SK-N-SH treated with all-trans-retinoic acid at 6 μM for 48 hours (cell line): ENCODE results near the gene LHFPL2.

ENCODE experiments used
- ATAC-seq: fragments of 200-7000 bp; cut with Tn5 transposase; 3 replicates; pipeline ENCODE4 v1.9.1; 2020; ENCODE audit warnings: mild to moderate bottlenecking, moderate library complexity
- ARNTL ChIP-seq: fragments of 450-650 bp; formaldehyde crosslinking; IDR thresholded peaks from 2 replicates; pipeline ENCODE4 v1.5.0; 2020; ENCODE audit warnings: low read depth, mild to moderate bottlenecking, moderate library complexity, borderline replicate concordance
- BACH2 ChIP-seq: fragments of 250-450 bp; sonication (Bioruptor Pico); IDR thresholded peaks from 2 replicates; pipeline ENCODE4 v1.9.0; 2021; ENCODE audit warnings: mild to moderate bottlenecking, borderline replicate concordance
- ESRRG ChIP-seq: fragments of 250-450 bp; sonication (Bioruptor Pico); IDR thresholded peaks from 2 replicates; pipeline ENCODE4 v1.6.1; 2021; ENCODE audit warnings: mild to moderate bottlenecking
- GLIS3 ChIP-seq: fragments of 250-450 bp; sonication (Bioruptor Pico); IDR thresholded peaks from 2 replicates; pipeline ENCODE4 v1.5.0; 2020; ENCODE audit warnings: mild to moderate bottlenecking, moderate library complexity
- ISL1 ChIP-seq: fragments of 250-450 bp; sonication (Bioruptor Pico); IDR thresholded peaks from 2 replicates; pipeline ENCODE4 v2.1.2; 2022; ENCODE audit warnings: mild to moderate bottlenecking, moderate library complexity
- PPARA ChIP-seq: fragments of 250-450 bp; sonication (Bioruptor Pico); IDR thresholded peaks from 2 replicates; pipeline ENCODE4 v1.5.0; 2020; ENCODE audit warnings: mild to moderate bottlenecking, borderline replicate concordance
- TCF4 ChIP-seq: fragments of 250-450 bp; sonication (Bioruptor Pico); IDR thresholded peaks from 2 replicates; pipeline ENCODE4 v1.8.0; 2021; ENCODE audit warnings: mild to moderate bottlenecking, moderate library complexity, borderline replicate concordance
- TOX ChIP-seq: fragments of 250-450 bp; sonication (Bioruptor Pico); IDR thresholded peaks from 2 replicates; pipeline ENCODE4 v1.8.0; 2021; ENCODE audit warnings: mild to moderate bottlenecking, moderate library complexity, borderline replicate concordance
- ZC3H10 ChIP-seq: fragments of 250-450 bp; sonication (Bioruptor Pico); IDR thresholded peaks from 2 replicates; pipeline ENCODE4 v1.5.1; 2021; ENCODE audit warnings: mild to moderate bottlenecking, moderate library complexity
- ZFP3 ChIP-seq: fragments of 250-450 bp; sonication (Bioruptor Pico); IDR thresholded peaks from 2 replicates; pipeline ENCODE4 v1.5.0; 2020; ENCODE audit warnings: mild to moderate bottlenecking, moderate library complexity
- ZFP30 ChIP-seq: fragments of 450-650 bp; formaldehyde crosslinking; IDR thresholded peaks from 2 replicates; pipeline ENCODE4 v1.5.0; 2022; ENCODE audit warnings: mild to moderate bottlenecking, moderate library complexity
- ZNF565 ChIP-seq: fragments of 450-650 bp; formaldehyde crosslinking; conservative IDR thresholded peaks from 2 replicates; pipeline ENCODE4 v1.5.0; 2020; ENCODE audit warnings: low read depth, mild to moderate bottlenecking, moderate library complexity
- ZNF70 ChIP-seq: fragments of 450-650 bp; formaldehyde crosslinking; IDR thresholded peaks from 2 replicates; pipeline ENCODE4 v1.5.0; 2020; ENCODE audit warnings: mild to moderate bottlenecking, moderate library complexity
- ZNF8 ChIP-seq: fragments of 450-650 bp; formaldehyde crosslinking; IDR thresholded peaks from 2 replicates; pipeline ENCODE4 v1.5.0; 2020; ENCODE audit warnings: mild to moderate bottlenecking, moderate library complexity
- TF ChIP-seq, protein P1 (sequence below): fragments of 250-450 bp; sonication (Bioruptor Pico); IDR thresholded peaks from 2 replicates; pipeline ENCODE4 v1.8.0; 2021; ENCODE audit warnings: low read depth, mild to moderate bottlenecking, moderate library complexity, borderline replicate concordance
- TF ChIP-seq, protein P2 (sequence below): fragments of 250-450 bp; sonication (Bioruptor Pico); IDR thresholded peaks from 2 replicates; pipeline ENCODE4 v1.8.0; 2020; ENCODE audit warnings: mild to moderate bottlenecking, moderate library complexity, borderline replicate concordance
- TF ChIP-seq, protein P3 (sequence below): fragments of 250-450 bp; sonication (Bioruptor Pico); IDR thresholded peaks from 2 replicates; pipeline ENCODE4 v1.5.1; 2021; ENCODE audit warnings: mild to moderate bottlenecking, moderate library complexity
- TF ChIP-seq, protein P4 (sequence below): fragments of 250-450 bp; sonication (Bioruptor Pico); IDR thresholded peaks from 2 replicates; pipeline ENCODE4 v1.5.0; 2020; ENCODE audit warnings: mild to moderate bottlenecking, moderate library complexity
- TF ChIP-seq, protein P5 (sequence below): fragments of 250-450 bp; sonication (Bioruptor Pico); IDR thresholded peaks from 2 replicates; pipeline ENCODE4 v1.5.1; 2020; ENCODE audit warnings: low read depth, mild to moderate bottlenecking, moderate library complexity

LHFPL2 gene

DNA sequence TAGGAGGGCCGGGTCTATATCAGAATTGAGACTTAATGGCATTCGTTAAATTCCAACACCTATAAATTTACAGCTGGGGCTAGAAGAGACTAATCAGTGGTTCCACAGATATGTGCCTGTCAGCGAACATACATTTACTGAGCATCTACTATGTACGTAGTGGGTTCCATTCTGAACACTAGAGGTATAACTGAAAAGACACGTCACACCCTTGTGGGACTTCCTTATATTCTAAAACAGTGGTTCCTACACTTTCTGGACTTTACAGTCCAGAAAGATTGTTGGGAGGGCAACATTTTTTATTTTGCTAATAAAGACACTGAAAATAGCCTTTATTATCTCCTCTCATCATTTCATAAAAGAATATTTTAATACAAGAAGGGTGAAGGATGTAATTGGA is 147.7 kb downstream of the LHFPL2 start (continued):
- TF ChIP-seq, protein P1, sequence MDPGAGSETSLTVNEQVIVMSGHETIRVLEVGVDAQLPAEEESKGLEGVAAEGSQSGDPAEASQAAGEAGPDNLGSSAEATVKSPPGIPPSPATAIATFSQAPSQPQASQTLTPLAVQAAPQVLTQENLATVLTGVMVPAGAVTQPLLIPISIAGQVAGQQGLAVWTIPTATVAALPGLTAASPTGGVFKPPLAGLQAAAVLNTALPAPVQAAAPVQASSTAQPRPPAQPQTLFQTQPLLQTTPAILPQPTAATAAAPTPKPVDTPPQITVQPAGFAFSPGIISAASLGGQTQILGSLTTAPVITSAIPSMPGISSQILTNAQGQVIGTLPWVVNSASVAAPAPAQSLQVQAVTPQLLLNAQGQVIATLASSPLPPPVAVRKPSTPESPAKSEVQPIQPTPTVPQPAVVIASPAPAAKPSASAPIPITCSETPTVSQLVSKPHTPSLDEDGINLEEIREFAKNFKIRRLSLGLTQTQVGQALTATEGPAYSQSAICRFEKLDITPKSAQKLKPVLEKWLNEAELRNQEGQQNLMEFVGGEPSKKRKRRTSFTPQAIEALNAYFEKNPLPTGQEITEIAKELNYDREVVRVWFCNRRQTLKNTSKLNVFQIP (CRISPR knock-in tag) = no peak
- no peak for TF ChIP-seq ZFP30 (CRISPR knock-in tag)
- no peak for TF ChIP-seq TOX
- TF ChIP-seq ZNF565 (CRISPR knock-in tag) = no peak
- TF ChIP-seq TCF4 (CRISPR knock-in tag) = no peak

DNA sequence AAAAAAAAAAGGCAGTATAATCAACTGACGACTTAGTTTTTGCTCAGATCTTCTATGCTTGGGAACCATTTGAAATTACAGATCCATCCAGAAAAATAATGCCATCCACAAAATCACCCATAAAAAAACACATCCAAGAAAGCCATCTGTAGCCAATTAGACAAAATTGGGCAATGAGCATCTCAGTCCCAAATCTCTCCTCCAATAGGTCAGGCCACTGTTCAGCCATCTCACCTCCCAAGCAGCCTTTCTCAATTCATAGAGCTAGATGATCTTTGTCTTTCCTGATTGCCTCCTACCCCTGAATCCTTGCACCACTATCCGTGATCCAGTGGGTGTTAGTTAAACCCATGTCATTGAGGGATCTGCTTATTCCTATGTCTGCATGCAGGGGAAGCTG is 148.5 kb downstream of the LHFPL2 start:
- TF ChIP-seq ZNF565 (CRISPR knock-in tag) (no peak), ARNTL (CRISPR knock-in tag) (no peak), TCF4 (CRISPR knock-in tag) (no peak), TOX (no peak)
- TF ChIP-seq, protein P2, sequence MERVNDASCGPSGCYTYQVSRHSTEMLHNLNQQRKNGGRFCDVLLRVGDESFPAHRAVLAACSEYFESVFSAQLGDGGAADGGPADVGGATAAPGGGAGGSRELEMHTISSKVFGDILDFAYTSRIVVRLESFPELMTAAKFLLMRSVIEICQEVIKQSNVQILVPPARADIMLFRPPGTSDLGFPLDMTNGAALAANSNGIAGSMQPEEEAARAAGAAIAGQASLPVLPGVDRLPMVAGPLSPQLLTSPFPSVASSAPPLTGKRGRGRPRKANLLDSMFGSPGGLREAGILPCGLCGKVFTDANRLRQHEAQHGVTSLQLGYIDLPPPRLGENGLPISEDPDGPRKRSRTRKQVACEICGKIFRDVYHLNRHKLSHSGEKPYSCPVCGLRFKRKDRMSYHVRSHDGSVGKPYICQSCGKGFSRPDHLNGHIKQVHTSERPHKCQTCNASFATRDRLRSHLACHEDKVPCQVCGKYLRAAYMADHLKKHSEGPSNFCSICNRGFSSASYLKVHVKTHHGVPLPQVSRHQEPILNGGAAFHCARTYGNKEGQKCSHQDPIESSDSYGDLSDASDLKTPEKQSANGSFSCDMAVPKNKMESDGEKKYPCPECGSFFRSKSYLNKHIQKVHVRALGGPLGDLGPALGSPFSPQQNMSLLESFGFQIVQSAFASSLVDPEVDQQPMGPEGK (CRISPR knock-in tag) = no peak
- TF ChIP-seq, all 23 proteins: peak for 0
- ATAC-seq = no peak

DNA sequence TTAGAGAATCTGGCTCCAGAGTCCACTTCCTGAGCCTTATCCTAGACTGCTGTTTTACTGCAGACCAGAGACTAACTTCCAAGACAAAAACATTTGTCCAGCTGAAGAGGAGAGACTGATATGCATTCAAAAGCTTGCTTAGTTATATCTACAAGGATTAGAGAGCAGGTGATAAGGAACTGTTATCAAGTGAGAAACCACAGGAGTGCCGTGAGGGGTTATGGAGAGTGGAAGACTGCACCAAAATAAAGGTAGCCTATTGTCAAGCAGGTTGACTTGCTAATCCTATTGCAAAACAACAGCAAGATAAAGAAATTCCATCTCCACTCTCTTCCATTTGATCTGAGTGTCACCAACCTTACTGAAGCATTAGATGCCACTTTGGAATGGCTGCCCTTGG is 149.1 kb downstream of the LHFPL2 start:
- ATAC-seq = no peak
- TF ChIP-seq ZFP30 (CRISPR knock-in tag) (no peak), BACH2 (CRISPR knock-in tag) (no peak)

DNA sequence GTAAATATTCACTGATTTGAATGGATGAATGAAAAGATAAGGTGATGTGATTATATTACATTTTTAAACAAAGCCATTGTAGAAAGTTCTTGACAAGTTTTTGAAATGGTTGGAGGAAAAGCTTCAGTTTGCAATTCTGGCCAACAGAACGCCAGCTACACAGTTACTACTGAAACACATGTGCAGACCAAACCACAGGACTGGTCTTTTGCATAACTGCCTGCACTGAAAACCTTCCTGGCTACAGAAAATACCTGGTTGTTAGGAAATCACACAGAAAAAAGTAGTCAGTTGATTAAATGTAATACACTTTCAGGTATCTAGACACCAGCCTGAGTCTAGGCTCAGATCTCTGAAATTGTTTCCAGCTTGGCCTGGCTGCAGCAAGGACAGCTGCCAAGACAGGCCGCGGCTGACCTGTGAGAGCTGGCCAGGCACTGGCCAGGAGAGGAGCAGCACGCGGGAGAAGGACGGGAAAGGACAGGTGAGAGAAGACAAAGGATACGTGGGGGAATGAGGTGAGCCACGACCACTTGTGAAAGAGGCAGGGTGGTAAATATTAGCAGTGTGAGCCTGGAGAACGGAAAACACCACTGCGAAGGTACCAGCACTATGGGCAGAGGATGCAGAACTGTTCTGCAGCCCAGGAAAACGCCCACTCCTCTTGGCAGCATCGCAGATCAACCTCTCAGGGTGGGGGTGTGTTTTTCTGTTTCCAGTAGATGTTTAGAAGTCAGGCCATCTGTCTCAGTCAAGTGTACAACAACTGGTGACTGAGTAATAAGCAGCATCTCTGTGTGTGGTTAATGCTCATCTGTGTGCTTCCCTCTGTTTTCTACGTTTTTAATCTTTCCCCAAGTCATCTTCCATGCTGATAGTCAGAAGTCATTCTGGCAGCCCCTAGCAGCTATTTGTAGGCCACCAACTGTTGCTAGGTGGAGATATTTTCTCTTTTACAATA is 150.7 kb downstream of the LHFPL2 start:
- TF ChIP-seq ZFP3 (CRISPR knock-in tag) (no peak), BACH2 (CRISPR knock-in tag) (no peak)
- TF ChIP-seq, protein P2 (CRISPR knock-in tag) = no peak
- TF ChIP-seq, protein P3, sequence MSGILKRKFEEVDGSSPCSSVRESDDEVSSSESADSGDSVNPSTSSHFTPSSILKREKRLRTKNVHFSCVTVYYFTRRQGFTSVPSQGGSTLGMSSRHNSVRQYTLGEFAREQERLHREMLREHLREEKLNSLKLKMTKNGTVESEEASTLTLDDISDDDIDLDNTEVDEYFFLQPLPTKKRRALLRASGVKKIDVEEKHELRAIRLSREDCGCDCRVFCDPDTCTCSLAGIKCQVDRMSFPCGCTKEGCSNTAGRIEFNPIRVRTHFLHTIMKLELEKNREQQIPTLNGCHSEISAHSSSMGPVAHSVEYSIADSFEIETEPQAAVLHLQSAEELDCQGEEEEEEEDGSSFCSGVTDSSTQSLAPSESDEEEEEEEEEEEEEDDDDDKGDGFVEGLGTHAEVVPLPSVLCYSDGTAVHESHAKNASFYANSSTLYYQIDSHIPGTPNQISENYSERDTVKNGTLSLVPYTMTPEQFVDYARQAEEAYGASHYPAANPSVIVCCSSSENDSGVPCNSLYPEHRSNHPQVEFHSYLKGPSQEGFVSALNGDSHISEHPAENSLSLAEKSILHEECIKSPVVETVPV (CRISPR knock-in tag) = no peak
- no peak for ATAC-seq

DNA sequence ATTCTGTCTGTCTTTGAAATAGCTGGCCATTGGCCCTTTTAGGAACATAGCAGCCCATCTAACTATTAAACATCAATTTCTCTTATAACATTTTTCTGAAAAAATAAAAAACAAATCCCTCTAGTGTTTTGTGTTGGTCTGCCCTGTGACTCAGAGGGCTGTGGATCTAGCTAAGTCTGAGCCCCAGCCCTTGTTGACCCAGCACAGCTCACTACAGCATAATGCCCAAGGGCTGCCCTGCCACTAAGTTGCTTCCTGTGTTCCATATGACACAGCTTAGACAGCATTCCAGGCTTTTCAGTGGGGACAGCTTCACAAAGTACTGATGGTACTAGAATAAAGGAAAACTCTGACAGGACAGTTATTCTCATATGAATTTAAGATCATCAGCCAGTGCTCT is 152.2 kb downstream of the LHFPL2 start:
- TF ChIP-seq ISL1 (CRISPR knock-in tag) (no peak), ZNF8 (CRISPR knock-in tag) (no peak), PPARA (CRISPR knock-in tag) (no peak), GLIS3 (CRISPR knock-in tag) (no peak), ZC3H10 (no peak), ESRRG (CRISPR knock-in tag) (no peak), BACH2 (CRISPR knock-in tag) (no peak), TOX (no peak), ZNF565 (CRISPR knock-in tag) (no peak), ZNF70 (CRISPR knock-in tag) (no peak)
- TF ChIP-seq, protein P4, sequence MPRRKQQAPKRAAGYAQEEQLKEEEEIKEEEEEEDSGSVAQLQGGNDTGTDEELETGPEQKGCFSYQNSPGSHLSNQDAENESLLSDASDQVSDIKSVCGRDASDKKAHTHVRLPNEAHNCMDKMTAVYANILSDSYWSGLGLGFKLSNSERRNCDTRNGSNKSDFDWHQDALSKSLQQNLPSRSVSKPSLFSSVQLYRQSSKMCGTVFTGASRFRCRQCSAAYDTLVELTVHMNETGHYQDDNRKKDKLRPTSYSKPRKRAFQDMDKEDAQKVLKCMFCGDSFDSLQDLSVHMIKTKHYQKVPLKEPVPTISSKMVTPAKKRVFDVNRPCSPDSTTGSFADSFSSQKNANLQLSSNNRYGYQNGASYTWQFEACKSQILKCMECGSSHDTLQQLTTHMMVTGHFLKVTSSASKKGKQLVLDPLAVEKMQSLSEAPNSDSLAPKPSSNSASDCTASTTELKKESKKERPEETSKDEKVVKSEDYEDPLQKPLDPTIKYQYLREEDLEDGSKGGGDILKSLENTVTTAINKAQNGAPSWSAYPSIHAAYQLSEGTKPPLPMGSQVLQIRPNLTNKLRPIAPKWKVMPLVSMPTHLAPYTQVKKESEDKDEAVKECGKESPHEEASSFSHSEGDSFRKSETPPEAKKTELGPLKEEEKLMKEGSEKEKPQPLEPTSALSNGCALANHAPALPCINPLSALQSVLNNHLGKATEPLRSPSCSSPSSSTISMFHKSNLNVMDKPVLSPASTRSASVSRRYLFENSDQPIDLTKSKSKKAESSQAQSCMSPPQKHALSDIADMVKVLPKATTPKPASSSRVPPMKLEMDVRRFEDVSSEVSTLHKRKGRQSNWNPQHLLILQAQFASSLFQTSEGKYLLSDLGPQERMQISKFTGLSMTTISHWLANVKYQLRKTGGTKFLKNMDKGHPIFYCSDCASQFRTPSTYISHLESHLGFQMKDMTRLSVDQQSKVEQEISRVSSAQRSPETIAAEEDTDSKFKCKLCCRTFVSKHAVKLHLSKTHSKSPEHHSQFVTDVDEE (CRISPR knock-in tag) = no peak
- TF ChIP-seq, protein P3 (CRISPR knock-in tag) = no peak
- TF ChIP-seq, protein P5, sequence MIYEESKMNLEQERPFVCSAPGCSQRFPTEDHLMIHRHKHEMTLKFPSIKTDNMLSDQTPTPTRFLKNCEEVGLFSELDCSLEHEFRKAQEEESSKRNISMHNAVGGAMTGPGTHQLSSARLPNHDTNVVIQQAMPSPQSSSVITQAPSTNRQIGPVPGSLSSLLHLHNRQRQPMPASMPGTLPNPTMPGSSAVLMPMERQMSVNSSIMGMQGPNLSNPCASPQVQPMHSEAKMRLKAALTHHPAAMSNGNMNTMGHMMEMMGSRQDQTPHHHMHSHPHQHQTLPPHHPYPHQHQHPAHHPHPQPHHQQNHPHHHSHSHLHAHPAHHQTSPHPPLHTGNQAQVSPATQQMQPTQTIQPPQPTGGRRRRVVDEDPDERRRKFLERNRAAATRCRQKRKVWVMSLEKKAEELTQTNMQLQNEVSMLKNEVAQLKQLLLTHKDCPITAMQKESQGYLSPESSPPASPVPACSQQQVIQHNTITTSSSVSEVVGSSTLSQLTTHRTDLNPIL = no peak
- peak; percentile 37 for ATAC-seq
